HL-60/S4 treated with retinoic acid at 250 ng/mL for 4 days and 3 days (cell line): ENCODE measurements around the gene MAP3K7.

Source experiments
- in situ Hi-C: fragments of 300-500 bp; cut with MboI; formaldehyde crosslinking; loops from 2 replicates; pipeline ENCODE4 v1.7.0; 2022; ENCODE audit warnings: low sequenced_read_pairs

Gene MAP3K7

DNA sequence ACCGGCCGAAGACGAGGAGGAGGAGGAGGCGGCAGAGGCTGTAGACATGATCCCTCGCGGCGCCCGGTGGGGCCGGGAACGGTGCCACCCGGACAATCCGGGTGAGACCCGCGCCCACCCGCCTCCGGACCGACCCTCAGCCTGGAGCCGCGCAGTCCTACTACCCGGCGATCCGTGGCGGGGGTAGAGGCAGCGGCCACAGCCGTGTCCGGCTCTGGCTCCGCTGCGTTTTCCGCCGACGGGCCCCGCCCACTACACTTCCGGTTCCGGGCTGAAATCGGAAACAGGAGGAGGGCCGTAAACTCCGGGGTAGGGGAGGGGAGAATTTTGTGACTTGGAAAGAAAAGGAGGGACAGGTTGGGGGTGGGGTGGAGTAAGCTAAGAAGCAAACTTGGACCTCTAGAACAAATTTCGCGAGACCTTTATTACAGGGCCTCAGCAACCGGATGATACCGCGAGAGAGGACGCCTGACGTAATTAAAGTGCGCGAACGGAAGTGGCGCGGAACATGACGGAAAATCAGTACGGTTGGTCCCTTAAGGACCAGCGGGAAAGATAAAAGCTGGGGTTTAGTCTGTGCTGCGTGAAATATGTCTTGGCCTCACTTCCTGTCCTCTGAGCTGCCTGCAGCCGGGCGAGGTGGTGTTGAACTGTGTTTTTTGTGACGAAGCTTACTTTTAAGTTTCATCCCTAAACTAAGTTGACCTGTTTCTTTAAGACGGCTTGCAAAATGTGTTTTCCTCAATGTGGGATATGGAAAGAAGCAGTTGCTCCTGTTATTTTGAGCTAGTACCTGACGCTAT lies at the start of gene MAP3K7:
MAP3K7 (minus strand) TSS at position 237 of the 803 bp plus-strand sequence; CDS start at position 48, 189 bp downstream.
- in situ Hi-C loops, result no loop called here

DNA sequence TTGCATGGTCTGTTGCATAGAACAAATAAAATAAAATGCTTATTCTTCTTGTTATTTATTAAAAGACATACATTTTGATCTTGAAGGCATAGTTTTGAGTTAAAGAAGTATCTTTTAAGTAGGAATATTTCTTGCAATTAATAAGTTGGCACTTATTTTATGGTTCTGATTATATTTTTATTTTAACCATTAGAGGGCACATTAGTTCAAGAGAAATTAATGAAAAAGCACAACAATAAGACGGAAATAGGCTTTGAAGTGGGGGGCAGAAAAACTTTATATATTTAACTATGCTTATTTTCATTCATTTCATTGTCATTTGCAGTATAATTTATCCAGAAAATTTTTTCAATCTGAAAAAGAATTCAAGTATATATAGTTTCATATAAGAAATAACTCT lies 44.2 kb upstream of the MAP3K7 start:
- in situ Hi-C loops, result no loop called here

DNA sequence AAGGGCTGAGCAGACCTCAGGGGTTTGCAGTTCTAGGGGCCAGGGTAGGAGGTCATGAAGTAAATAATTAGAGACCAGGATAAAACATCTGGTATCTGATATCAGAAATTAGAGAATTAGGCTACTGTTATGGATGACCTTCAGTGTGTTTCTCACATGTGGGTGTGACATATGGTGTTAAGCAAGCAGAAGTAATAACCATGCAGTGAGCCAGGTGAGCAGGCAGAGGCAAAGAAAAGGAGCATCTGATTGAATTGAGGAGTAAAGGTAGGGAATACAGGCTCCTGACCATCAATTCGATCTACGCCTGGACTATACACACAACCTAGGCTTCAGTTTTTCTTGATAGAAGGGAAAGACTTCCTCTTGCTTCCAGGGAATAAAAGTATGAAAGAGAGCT lies 34.7 kb upstream of the MAP3K7 start:
- in situ Hi-C loops, result no loop called here

DNA sequence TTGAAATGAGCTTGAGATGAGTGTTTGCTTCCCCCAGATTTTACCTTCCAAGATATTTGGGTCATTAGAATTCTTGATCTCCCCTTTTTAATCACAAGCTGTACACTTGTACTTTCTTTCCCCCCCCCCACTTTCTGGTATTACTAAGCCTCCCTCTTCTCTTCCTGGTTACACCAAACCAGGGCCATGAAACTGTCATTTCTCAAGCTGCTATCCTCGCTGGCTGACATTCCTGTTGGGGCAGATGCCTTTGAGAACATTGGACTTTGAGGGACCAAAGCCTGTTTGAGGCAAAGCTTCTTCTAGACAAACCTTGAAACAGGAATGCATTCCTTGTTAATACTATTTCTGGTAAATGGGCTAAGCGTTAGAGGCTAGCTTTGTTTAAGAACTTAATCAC lies 32.3 kb upstream of the MAP3K7 start:
- in situ Hi-C loops, result no loop called here

DNA sequence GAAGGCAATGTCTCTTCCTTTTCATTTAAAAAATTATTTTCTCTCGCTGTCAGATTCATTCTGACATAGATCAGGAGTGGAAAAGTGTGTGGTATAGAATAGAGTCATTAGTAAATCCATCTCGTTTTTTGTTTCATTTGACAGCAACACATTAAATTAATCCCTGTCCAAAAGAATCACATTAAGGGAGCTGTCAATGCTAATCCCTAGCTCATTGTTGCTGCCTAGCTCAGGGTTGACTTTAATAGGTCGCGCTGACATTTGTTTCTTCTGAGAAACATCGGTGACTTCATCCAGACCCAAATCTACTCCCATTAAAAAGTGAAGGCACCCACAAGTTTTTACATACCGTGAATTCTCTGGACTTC lies 25.4 kb upstream of the MAP3K7 start:
- in situ Hi-C loops, result no loop called here

DNA sequence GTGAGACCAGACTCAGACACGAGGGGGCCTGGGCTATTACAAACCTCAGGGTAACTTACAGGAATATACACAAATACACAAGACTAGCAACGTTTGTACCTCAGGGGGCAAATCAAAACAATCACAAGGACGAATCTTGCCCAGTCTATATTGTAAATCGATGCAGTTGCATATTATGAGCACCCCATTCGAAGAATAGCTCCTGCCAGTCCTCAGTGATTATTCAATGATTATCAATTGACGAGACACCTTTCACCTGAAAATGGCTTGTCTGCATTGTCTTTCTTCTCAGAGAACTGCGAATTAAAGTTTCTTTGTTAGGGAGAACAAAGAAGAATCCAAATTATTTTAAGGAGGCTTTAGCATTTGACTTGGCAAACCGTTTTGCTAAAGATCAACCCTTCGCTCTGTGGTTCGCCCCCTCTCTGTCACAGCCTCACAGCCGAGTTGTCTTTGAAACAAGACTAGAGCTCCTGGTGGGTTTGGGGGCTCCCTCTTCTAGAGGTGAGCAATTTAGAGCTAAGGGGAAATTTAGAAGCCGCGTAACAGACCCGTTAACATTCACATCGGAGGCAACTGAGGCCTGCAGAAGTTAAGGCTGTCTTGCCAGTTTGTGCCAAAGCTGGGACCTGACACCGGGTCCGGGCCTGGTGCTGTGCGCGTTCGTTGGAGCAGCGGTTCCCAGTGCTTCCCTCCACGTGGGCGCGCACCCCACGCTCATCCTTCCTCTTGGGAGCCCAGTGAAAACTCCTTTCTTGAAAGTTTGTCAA lies 24.9 kb upstream of the MAP3K7 start:
- in situ Hi-C loops, result no loop called here

DNA sequence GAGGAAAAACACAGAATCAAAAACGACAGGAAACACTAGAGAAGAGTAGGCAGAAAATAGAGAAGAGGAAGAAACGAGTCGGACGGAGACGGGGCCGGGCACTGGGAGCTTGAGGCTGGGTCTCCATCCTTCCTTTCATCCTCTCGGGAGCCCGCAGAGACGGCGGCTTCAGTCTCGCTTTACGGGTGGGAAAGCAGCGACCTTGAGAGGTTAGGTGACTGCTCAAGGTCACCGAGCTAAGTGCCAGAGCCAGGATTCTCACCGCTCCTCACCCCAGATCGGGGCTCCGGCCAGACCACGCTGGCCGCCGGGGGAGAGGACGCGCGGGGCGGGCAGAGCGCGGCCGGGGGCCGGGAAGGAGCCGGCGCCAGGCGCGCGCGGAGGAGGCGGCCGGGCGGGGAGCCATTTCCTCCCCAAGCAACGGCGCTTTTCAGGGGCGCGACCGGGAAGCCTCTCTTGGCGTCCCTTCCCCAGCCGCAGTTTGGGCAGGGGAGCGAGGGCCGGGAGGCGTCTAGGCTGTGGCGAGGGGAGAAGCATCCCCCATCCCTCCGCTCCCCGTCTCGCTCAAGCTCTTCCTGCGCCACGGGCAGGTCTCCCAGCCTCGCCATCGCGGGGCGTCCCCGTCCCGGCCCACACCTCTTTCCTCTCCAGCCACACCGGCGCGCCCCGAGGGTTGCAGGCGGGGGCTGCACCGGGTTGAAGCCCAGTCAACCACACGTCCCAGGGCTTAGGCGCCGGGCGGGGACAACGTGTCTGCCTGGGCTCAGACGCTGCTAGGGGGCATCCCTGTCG lies 24.1 kb upstream of the MAP3K7 start:
- in situ Hi-C loops, result no loop called here

DNA sequence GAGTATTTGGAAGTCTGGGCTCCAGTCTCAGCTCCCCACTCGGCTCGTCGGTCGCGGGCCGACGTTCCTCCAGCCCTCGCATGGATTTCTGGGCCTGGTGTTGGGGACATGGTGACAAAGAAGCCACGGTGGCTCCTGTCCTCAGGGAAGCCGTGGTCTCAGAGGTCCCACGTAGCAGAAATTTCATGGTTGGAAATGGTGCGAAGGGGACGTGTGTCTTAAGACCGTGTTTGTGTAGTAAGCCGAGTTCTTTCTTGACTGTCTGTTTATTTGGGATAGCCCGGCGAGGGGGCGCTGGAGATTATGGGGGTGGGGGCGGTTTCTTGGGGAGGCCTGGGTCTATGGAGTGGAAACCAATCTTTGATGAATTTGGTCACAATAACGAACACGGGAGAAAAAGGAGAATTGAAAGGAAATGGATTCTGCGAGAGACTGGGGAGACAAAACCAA lies 23.5 kb upstream of the MAP3K7 start:
- in situ Hi-C loops, result no loop called here

DNA sequence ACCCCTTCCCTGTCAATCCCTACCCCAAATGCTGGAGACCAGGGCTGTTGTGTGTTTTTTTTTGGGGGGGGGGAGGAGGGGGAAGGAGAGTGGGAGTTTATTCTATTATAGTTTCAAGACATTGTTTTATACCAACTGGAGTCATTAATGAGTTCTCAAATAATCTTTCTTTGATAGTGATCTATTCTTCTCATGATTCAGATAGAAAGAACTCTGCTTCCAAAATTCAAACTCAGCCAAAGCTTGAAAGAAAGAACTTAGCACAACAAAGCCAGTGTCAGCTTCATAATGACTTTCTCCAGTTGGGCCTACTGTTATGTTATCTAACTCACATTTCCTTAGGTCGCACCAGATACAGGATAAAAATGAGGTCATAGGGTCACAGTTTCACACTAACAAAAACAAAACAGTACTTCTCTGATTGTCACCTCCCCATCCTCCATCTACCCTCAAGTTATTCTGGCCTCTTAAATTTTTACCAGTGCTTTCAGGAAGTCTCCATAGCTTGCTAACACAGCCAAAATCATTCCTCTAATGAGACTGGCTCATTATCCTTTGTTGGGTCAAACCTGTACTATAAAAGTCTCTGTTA lies 19.0 kb upstream of the MAP3K7 start:
- in situ Hi-C loops, result no loop called here

DNA sequence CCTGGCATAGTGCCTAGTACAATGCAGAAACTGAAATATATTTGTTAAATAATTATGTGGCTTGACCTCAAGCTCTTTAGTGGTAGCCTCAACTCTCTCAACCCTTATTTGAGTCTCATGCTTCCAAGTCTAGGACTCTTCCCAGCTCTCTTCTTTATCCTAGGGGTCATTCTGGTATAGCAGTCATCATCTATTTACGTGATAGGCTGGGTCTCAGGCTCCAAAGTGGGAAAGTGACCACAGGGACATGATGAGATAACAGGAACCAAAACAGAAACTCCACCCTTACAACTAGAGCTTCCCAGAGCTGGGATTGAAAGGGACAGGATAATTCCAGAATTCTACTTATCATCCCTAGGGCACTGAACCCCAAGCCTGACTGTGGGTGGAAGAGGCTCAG lies 17.7 kb upstream of the MAP3K7 start:
- in situ Hi-C loops, result no loop called here

DNA sequence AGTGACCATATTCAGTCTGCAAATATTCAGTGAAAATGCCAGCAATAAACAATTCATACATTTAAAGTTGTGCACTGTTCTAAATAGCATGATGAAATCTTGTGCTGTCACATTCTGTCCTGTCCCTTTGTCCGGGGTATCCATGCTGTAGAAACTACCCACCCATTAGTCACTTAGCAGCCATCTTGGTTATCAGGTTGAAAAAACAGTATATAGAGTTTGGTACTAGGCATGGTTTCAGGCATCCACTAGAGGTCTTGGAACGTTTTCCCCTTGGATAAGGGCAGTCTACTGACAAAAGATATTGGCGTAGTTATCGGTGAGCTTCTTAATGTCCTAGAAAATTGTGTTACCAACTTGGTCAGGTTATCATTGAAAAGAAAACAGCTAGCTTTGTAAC lies 12.3 kb upstream of the MAP3K7 start:
- in situ Hi-C loops, result no loop called here

DNA sequence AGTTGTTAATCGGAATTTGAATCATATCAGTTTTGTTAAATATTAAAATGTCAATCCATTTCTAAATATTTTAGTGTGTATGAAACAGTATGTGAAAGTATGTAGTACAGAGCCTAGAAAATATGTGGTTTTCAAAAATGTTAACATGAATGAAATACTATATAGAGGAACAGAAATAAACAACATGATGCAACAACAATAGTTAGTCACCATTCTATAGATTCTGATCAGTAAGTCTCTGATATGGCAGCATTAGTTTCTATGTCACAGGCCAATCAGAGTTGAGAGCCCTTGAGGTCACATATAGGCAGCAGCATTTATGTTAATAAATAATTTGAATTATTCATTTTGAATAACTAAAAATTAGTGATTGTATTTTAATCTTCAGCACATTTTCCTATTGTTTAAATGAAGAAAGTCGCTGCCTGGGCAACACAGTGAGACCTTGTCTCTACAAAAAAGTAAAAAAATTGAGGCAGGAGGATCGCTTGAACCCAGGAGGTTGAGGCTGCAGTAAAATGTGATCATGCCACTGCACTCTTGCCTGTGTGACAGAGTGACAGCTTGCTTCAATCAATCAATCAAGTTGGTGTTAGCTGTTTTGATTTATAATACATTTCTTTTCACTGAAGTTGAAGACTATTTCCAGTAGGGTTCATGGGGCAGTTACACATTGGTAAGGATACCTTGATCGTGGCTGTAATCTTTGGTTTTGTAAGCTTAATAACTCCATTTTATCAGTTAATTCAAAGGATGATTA lies 11.5 kb upstream of the MAP3K7 start:
- in situ Hi-C loops, result no loop called here

DNA sequence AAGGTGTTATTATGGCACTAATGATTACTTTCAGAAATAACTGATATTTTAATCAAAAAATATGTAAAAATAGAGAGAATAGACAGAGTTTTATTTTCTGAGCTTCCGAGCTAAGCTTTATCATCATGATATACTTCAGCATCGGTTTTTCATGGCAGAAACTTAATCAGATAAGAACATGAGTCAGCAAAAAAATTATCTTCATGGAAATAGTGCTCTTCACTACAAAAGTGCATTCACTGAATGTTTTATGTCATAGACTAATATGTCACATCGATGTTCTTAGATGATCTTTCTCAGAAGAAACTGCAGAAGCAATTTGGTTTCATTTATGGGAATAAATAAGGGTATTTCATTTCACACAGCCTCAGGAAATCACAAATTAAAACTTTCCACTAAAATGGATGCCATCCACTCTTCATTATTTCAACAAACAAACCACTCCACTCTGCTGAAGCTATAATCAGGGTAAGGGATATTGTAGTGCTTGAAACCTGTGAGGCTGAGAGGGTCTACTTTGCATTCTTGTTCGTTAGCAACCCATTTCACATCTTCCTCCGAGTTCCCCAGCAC lies 10.2 kb upstream of the MAP3K7 start:
- in situ Hi-C loops, result no loop called here

DNA sequence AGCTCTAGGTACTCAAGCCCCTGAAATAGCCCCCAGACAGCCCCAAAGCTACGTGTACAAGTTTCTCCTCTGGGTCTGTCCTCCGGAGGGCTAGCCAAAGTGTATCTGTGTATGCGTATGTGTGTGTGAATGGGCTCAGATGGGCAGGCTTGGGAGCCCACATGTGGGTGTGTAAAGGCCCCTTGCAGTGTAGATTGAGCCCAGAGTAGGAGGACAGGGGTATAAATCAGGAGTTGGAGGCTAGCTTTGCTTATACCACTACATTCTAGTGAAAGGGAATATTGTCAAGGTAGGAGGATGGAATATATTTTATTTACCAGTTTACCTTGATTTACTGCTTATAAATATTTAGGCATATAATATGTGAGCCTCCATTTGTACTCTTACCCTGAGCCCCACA lies 9.0 kb upstream of the MAP3K7 start:
- in situ Hi-C loops, result no loop called here

DNA sequence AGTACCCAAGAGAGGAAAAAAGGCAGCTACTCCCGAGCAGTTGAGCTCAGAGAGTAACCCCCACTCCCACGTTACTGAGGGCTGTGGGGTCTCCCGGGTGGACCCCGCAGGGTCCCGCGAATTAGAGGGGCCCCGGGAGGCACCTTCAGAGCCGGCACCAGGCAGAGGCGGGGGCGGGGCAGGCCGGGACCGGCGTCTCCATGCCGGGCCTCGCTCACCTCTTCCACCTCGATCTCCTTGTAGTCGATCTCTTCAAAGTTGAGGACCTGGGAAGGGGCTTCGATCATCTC lies 381 bp downstream of the MAP3K7 start:
- in situ Hi-C loops, result no loop called here

DNA sequence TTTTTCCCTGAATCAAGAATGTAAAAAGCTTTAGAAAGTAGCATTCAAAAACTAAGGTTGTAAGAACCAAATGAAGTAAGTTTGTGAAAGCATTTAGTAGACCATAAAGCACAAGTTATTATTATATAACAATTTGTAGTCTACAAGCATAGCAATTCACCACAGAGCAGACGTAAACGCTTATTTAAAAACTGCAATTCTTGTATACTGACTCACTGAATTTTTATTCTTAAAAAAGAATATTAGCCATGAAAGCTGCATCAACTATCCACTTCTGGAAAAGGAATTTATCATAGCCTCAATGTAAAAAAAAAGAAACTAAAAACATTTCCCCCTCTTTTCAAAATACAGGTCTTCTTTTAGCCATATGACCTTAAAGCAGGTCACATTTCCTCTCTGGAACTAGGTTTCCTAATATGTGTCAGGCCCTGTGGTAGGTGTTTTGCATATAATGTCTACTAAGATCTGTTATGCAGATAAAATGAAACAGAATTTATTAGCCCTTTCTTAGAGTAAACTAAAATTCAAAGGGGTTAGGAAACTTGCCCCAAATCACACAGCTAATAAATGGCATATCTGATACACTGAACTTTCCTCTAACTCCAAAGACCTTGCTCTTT lies 2.1 kb downstream of the MAP3K7 start:
- in situ Hi-C loops, result no loop called here

DNA sequence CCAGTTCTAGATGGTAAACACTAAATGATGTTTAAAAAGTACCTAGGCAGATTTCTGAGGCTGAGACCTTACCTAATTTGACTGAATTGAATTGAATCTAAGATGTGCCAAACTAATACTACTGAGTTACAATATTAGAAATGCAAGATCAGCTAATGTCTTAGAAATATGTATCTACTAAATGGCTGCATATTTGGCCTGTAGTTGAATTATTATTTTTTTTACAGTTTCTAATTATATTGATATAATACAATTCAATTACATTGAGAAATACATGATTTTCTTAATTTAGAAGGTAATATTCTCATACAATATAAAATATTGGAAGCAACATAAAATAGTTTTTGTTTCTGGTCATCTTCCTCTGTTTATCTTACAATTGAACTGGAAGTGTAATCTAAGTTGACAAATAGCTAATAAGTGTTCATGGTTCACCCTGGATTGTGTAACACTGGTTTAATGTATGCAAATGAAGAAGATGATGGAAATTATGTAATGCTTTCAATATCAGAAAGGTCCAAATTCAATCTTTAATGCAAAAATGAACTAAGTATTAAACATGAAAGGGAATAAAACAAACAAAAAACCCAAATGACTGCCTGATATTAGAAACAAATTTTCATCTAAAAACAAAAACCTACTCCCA lies 2.9 kb downstream of the MAP3K7 start:
- in situ Hi-C loops, result no loop called here

DNA sequence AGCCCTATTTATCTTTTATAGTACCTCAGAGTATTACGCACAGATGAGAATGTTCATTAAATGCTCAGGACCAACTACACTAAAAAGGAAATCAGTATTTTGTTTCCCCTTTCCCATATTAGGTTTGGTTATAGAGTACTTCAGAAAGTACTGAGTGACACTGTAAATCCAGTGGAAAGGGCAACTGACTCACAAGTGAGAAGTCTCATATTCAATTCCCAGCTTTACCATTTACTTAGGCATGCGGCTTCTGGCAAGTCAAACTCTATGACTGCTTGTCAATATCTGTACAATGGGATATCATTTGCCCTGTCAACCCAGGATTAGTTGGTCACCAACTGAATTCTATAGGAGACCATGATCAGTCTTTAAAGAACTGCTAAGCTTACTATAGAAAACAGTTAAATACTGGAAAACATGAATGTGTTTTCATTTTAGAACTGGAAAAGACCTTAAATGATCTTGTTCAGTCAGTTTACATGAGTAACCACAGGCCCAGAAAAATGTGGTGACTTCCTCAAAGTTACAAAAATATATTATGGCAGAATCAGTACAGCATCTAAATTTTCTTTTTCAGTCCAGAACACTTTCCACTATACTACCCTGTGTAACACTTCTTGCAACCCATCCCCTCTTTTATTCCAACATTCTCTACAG lies 3.6 kb downstream of the MAP3K7 start:
- in situ Hi-C loops, result no loop called here

DNA sequence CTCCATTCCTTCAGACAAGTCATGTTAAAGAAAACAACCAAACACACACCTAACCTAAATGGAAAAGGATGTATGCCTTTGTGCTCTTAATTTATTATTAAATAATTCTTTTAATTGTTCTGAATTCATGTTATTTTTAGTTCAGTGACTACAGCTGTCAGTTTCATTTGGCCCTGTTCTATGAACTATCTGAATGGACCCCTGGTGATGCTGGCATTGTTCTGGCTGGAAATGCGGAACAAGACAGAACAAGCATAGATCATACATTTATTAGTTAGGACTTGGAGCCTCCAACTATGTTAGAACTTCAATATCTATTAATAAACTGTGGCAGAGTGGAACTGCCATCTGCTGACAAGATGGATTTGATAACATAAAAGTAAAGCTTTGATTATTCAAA lies 5.7 kb downstream of the MAP3K7 start:
- in situ Hi-C loops, result no loop called here
